Keratinocyte (primary cell): ENCODE results near the gene KCNMA1. TPM values are rescaled to one million over a fixed set of nuclear protein-coding genes. Genes with fewer than 3 reads are reported as not detected.

Experiments
- DNase-seq: peaks from one replicate; pipeline ENCODE4 v3.0.0-alpha.2; 2011; ENCODE audit warnings: low read depth, missing footprints, low spot score
- FAIRE-seq: peaks from 2 replicates; lab custom pipeline; 2011; peaks lifted over from hg19 to GRCh38; lab: Jason Lieb, UNC
- H2AFZ ChIP-seq: 2 replicates; pipeline ENCODE4 v1.6.0; 2012; ENCODE audit warnings: low read length, control low read depth, inconsistent platforms; ENCODE audit not compliant: control insufficient read depth
- H3K27ac ChIP-seq: 2 replicates; pipeline ENCODE4 v1.5.1; 2011; ENCODE audit warnings: low read length; ENCODE audit not compliant: control insufficient read depth, insufficient read depth
- H3K27me3 ChIP-seq: 3 replicates; pipeline ENCODE4 v1.6.0; 2011; ENCODE audit warnings: low read length; ENCODE audit not compliant: control insufficient read depth, insufficient read depth; ENCODE audit errors: extremely low read depth
- H3K36me3 ChIP-seq, 2 experiments: 2 replicates in 1 of 2; 3 replicates in 1 of 2; pipeline ENCODE4 v1.5.1; 2011; ENCODE audit warnings: low read length in 2 of 2, mild to moderate bottlenecking in 1 of 2; ENCODE audit not compliant: control insufficient read depth in 2 of 2, insufficient read depth in 2 of 2; ENCODE audit errors: extremely low read depth in 1 of 2
- H3K4me1 ChIP-seq: 3 replicates; pipeline ENCODE4 v1.5.1; 2011; ENCODE audit warnings: low read length; ENCODE audit not compliant: control insufficient read depth, insufficient read depth; ENCODE audit errors: extremely low read depth
- H3K4me2 ChIP-seq: 3 replicates; pipeline ENCODE4 v1.6.0; 2011; ENCODE audit warnings: low read depth, low read length; ENCODE audit not compliant: control insufficient read depth, insufficient read depth; ENCODE audit errors: extremely low read depth
- H3K4me3 ChIP-seq, 3 experiments: fragments of 200-600 bp in 1 of 3; sonication (generic) in 1 of 3; 2 replicates in 2 of 3; 3 replicates in 1 of 3; pipeline ENCODE4 v1.5.1; 2011 to 2016; ENCODE audit warnings: low read length in 3 of 3, mild to moderate bottlenecking in 3 of 3, control low read depth in 2 of 3, inconsistent platforms in 1 of 3, low read depth in 1 of 3, mixed read lengths in 1 of 3, mixed run types in 1 of 3, moderate library complexity in 1 of 3; ENCODE audit not compliant: control insufficient read depth in 2 of 3, insufficient read depth in 2 of 3; ENCODE audit errors: extremely low read depth in 1 of 3
- H3K79me2 ChIP-seq: 2 replicates; pipeline ENCODE4 v1.6.0; 2012; ENCODE audit warnings: low read length; ENCODE audit not compliant: control insufficient read depth, insufficient read depth
- H3K9ac ChIP-seq: 3 replicates; pipeline ENCODE4 v1.6.0; 2011; ENCODE audit warnings: low read length; ENCODE audit not compliant: control insufficient read depth, insufficient read depth; ENCODE audit errors: extremely low read depth
- H3K9me1 ChIP-seq: 3 replicates; pipeline ENCODE4 v1.6.0; 2011; ENCODE audit warnings: low read length; ENCODE audit not compliant: control insufficient read depth, insufficient read depth; ENCODE audit errors: extremely low read depth
- H3K9me3 ChIP-seq: 2 replicates; pipeline ENCODE4 v1.5.1; 2012; ENCODE audit warnings: low read depth, low read length; ENCODE audit not compliant: control insufficient read depth
- H4K20me1 ChIP-seq: 3 replicates; pipeline ENCODE4 v1.6.0; 2011; ENCODE audit warnings: low read length; ENCODE audit not compliant: control insufficient read depth, insufficient read depth; ENCODE audit errors: extremely low read depth
- CTCF ChIP-seq, 3 experiments: IDR thresholded peaks in 1 of 3; conservative IDR thresholded peaks in 1 of 3; optimal IDR thresholded peaks in 1 of 3; 2 replicates in 2 of 3; 3 replicates in 1 of 3; pipeline versions ENCODE3 to v1.5.1; 2011; ENCODE audit warnings: low read length in 3 of 3, mild to moderate bottlenecking in 3 of 3, moderate library complexity in 2 of 3, control low read depth in 1 of 3, inconsistent platforms in 1 of 3; ENCODE audit not compliant: insufficient read depth in 2 of 3; ENCODE audit errors: extremely low read depth in 1 of 3
- EZH2 ChIP-seq: IDR thresholded peaks from one replicate; pipeline ENCODE4 v1.6.1; 2012; ENCODE audit warnings: inconsistent platforms, mild to moderate bottlenecking, low read length, moderate library complexity
- dilution Hi-C: fragments of 300-500 bp; cut with MboI; formaldehyde crosslinking; loops from one replicate; pipeline ENCODE4 v1.7.0; 2020; ENCODE audit warnings: low sequenced_read_pairs; ENCODE audit not compliant: extremely low pct_ligation_motif_present
- polyA minus RNA-seq, 3 experiments: library from RNA; depleted of rRNA, polyadenylated mRNA; stranded (reverse); fragments of >200 nt; gene quantifications; 1 replicate in 1 of 3; 2 replicates in 1 of 3; 3 replicates in 1 of 3; pipeline ENCODE4 v1.2.3, GENCODE V29; 2011
- polyA plus RNA-seq, 5 experiments: library from polyadenylated mRNA; depleted of rRNA in 3 of 5; stranded (reverse) in 3 of 5; stranded (forward) in 1 of 5; unstranded in 1 of 5; fragments of >200 nt; gene quantifications; 1 replicate in 1 of 5; 2 replicates in 3 of 5; 3 replicates in 1 of 5; pipeline versions ENCODE4 v1.2.1 to v1.2.3, GENCODE V29; 2011 to 2012; ENCODE audit warnings: missing spikeins in 2 of 5, low read depth in 1 of 5, low replicate concordance in 1 of 5

Gene KCNMA1
- 5.0 to 6.8 TPM (median 6.3 TPM) in 3 replicates for polyA plus RNA-seq
- 1.1 TPM for polyA plus RNA-seq (2011; ENCODE audit: low read depth)
- polyA plus RNA-seq (2011; cell fraction: cytosol; rRNA removed) = 2.7 and 2.8 TPM in 2 replicates
- 4.7 and 8.1 TPM in 2 replicates for polyA plus RNA-seq (2011; cell fraction: nucleus; rRNA removed)
- polyA plus RNA-seq (2012; ENCODE audit: low replicate concordance) = 2.9 and 5.4 TPM in 2 replicates
- 11.5 to 19.4 TPM (median 14.3 TPM) in 3 replicates for polyA minus RNA-seq
- polyA minus RNA-seq (2011; cell fraction: cytosol; rRNA and poly(A)+ RNA removed) = 3.6 TPM
- 8.5 and 18.3 TPM in 2 replicates for polyA minus RNA-seq (2011; cell fraction: nucleus; rRNA and poly(A)+ RNA removed)

- dilution Hi-C loops = no loop called here
- Histone ChIP-seq H2AFZ (peak within 1 kb of the TSS; percentile 89), H3K36me3 (no peaks in the 10 kb centered on the region), H3K9me3 (no peaks in the 10 kb centered on the region), H3K4me3 (peak within 1 kb of the TSS; percentile 57 to 79 (median 78)), H4K20me1 (no peaks in the 10 kb centered on the region), H3K9ac (peak within 1 kb of the TSS; percentile 40), H3K27me3 (peaks cover 17% of the 10 kb centered on the region), H3K4me1 (peaks cover 7% of the 10 kb centered on the region), H3K4me2 (peak within 1 kb of the TSS; percentile 88), H3K79me2 (no peaks in the 10 kb centered on the region), H3K27ac (no peak within 1 kb of the TSS), H3K9me1 (no peaks in the 10 kb centered on the region)
- DNase-seq = no peak
- TF ChIP-seq CTCF (optimal IDR thresholded peaks at IDR 0.05 in 1 of 3, IDR thresholded peaks at IDR 0.05 in 1 of 3, conservative IDR thresholded peaks at IDR 0.05 in 1 of 3; ENCODE audit: extremely low read depth in 1 of 3, insufficient read depth in 2 of 3, low read length in 3 of 3) (no peak), EZH2 (no peak)
- no peak for FAIRE-seq
Measured at GRCh38 chr10:77637532-77638320, at the start of gene KCNMA1. TSS of gene KCNMA1 (minus strand) at chr10:77637808.

GRCh38 chr10:77686650-77687417 lies 49.2 kb upstream of the KCNMA1 start:
- Histone ChIP-seq H3K79me2 (no peaks in the 10 kb centered on the region), H2AFZ (no peak overlapping the region), H3K4me2 (no peak overlapping the region), H3K4me1 (no peaks in the 10 kb centered on the region), H4K20me1 (no peaks in the 10 kb centered on the region), H3K9me3 (no peaks in the 10 kb centered on the region), H3K27me3 (peaks cover 11% of the 10 kb centered on the region), H3K36me3 (no peaks in the 10 kb centered on the region), H3K9ac (no peak overlapping the region), H3K4me3 (no peak overlapping the region), H3K27ac (no peak overlapping the region), H3K9me1 (no peaks in the 10 kb centered on the region)
- FAIRE-seq (no peak), DNase-seq (no peak)
- TF ChIP-seq CTCF (optimal IDR thresholded peaks at IDR 0.05 in 1 of 3, IDR thresholded peaks at IDR 0.05 in 1 of 3, conservative IDR thresholded peaks at IDR 0.05 in 1 of 3; ENCODE audit: extremely low read depth in 1 of 3, insufficient read depth in 2 of 3, low read length in 3 of 3) = no peak
- TF ChIP-seq EZH2 = no peak
- dilution Hi-C loops = no loop called here
